Large intestine (tissue), 3 donors: ENCODE results near the gene NDUFS7. TPM values are rescaled to one million over a fixed set of nuclear protein-coding genes. Genes with fewer than 3 reads are reported as not detected.
A peak's percentile ranks its signal among the peaks of the same experiment; 100 is the strongest.

Source experiments
- DNase-seq, 2 donors: peaks; one replicate each; pipeline versions ENCODE4 v3.0.0 to v3.0.0-alpha.2; 2013
- H3K27ac ChIP-seq: one replicate; pipeline ENCODE4 v1.5.1; 2013; ENCODE audit warnings: low read length
- H3K27me3 ChIP-seq: 2 replicates; pipeline ENCODE4 v1.6.1; 2013; ENCODE audit warnings: low read length; ENCODE audit not compliant: control insufficient read depth, insufficient read depth
- H3K36me3 ChIP-seq: 2 replicates; pipeline ENCODE4 v1.6.1; 2013; ENCODE audit warnings: low read length; ENCODE audit not compliant: control insufficient read depth, insufficient read depth
- H3K4me1 ChIP-seq: one replicate; pipeline ENCODE4 v1.6.1; 2013; ENCODE audit warnings: low read length; ENCODE audit not compliant: control insufficient read depth, insufficient read depth
- H3K4me3 ChIP-seq: one replicate; pipeline ENCODE4 v1.5.1; 2013; ENCODE audit warnings: low read length
- H3K9me3 ChIP-seq: one replicate; pipeline ENCODE4 v1.6.1; 2013; ENCODE audit warnings: mild to moderate bottlenecking, low read depth, low read length, moderate library complexity; ENCODE audit not compliant: control insufficient read depth
- WGBS: methylation state at CpG from one replicate; pipeline ENCODE4 v1.1.5; 2013; ENCODE audit warnings: low lambda C conversion rate; ENCODE audit not compliant: insufficient coverage; 5-methylcytosine and 5-hydroxymethylcytosine counted together
- polyA plus RNA-seq: library from polyadenylated mRNA; unstranded; fragments of 120-200 nt; gene quantifications from one replicate; pipeline ENCODE4 v1.2.1, GENCODE V29; 2013

The NDUFS7 gene
- polyA plus RNA-seq, 1 donor, result 91.9 TPM

GRCh38 chr19:1354970-1355567 is 28.6 kb upstream of the NDUFS7 start:
- Histone ChIP-seq H3K27ac (peak overlapping the region; percentile 50), H3K4me3 (peak overlapping the region; percentile 86), H3K27me3 (no peaks in the 10 kb centered on the region), H3K4me1 (peaks cover 16% of the 10 kb centered on the region), H3K9me3 (peaks cover 3% of the 10 kb centered on the region), H3K36me3 (peaks cover 26% of the 10 kb centered on the region)
- no CpG with 5 or more reads among the region's 61 CpGs for WGBS
- DNase-seq, result no peak

GRCh38 chr19:1355568-1356507 is 27.9 kb upstream of the NDUFS7 start:
- H3K4me1 ChIP-seq, result peaks cover 17% of the 10 kb centered on the region
- H3K9me3 ChIP-seq, result peaks cover 3% of the 10 kb centered on the region
- H3K27ac ChIP-seq, result peak overlapping the region; percentile 50
- DNase-seq, result peak in 1 of 2 donors; percentile 54
- H3K36me3 ChIP-seq, result peaks cover 33% of the 10 kb centered on the region
- H3K27me3 ChIP-seq, result no peaks in the 10 kb centered on the region
- WGBS, result no CpG with 5 or more reads among the region's 32 CpGs
- peak overlapping the region; percentile 86 for H3K4me3 ChIP-seq

GRCh38 chr19:1356508-1356865 is 27.2 kb upstream of the NDUFS7 start:
- Histone ChIP-seq H3K36me3 (peaks cover 39% of the 10 kb centered on the region), H3K4me1 (peaks cover 19% of the 10 kb centered on the region), H3K27me3 (no peaks in the 10 kb centered on the region), H3K9me3 (peaks cover 3% of the 10 kb centered on the region), H3K4me3 (no peak overlapping the region), H3K27ac (peak overlapping the region; percentile 50)
- no peak for DNase-seq
- WGBS, result no CpG with 5 or more reads among the region's 3 CpGs

- peaks cover 3% of the 10 kb centered on the region for H3K9me3 ChIP-seq
- peaks cover 19% of the 10 kb centered on the region for H3K4me1 ChIP-seq
- WGBS, result 74% methylated on average over 6 of the region's 24 CpGs
- no peak for DNase-seq
- H3K27ac ChIP-seq, result no peak overlapping the region
- peaks cover 50% of the 10 kb centered on the region for H3K36me3 ChIP-seq
- H3K4me3 ChIP-seq, result no peak overlapping the region
- H3K27me3 ChIP-seq, result no peaks in the 10 kb centered on the region
Measured at GRCh38 chr19:1357531-1358109, 26.1 kb upstream of the NDUFS7 start.

- WGBS, result no CpG with 5 or more reads among the region's 30 CpGs
- Histone ChIP-seq H3K4me1 (peaks cover 13% of the 10 kb centered on the region), H3K9me3 (no peaks in the 10 kb centered on the region), H3K36me3 (peaks cover 68% of the 10 kb centered on the region), H3K4me3 (no peak overlapping the region), H3K27ac (peak overlapping the region; percentile 34), H3K27me3 (no peaks in the 10 kb centered on the region)
- no peak for DNase-seq
Measured at GRCh38 chr19:1360126-1360817, 23.4 kb upstream of the NDUFS7 start.

- no peak overlapping the region for H3K4me3 ChIP-seq
Measured at GRCh38 chr19:1360818-1361461, 22.8 kb upstream of the NDUFS7 start.

GRCh38 chr19:1361601-1362386 is 21.9 kb upstream of the NDUFS7 start:
- Histone ChIP-seq H3K4me1 (peaks cover 2% of the 10 kb centered on the region), H3K4me3 (no peak overlapping the region), H3K27me3 (no peaks in the 10 kb centered on the region), H3K9me3 (no peaks in the 10 kb centered on the region), H3K27ac (no peak overlapping the region), H3K36me3 (peaks cover 83% of the 10 kb centered on the region)
- no peak for DNase-seq
- WGBS, result 60% methylated on average over 1 of the region's 30 CpGs

More at GRCh38 chr19:1360818-1361461, 22.8 kb upstream of the NDUFS7 start:
- Histone ChIP-seq H3K4me1 (peaks cover 10% of the 10 kb centered on the region), H3K27ac (peak overlapping the region; percentile 34), H3K9me3 (no peaks in the 10 kb centered on the region), H3K27me3 (no peaks in the 10 kb centered on the region), H3K36me3 (peaks cover 75% of the 10 kb centered on the region)
- DNase-seq, result peak in 1 of 2 donors; percentile 37
- WGBS, result no CpG with 5 or more reads among the region's 31 CpGs

GRCh38 chr19:1362387-1363257 is 21.1 kb upstream of the NDUFS7 start:
- H3K27ac ChIP-seq, result no peak overlapping the region
- no peaks in the 10 kb centered on the region for H3K27me3 ChIP-seq

GRCh38 chr19:1363599-1363998 is 20.1 kb upstream of the NDUFS7 start:
- no peak for DNase-seq
- H3K27ac ChIP-seq, result no peak overlapping the region
- WGBS, result 80% methylated on average over 1 of the region's 10 CpGs
- H3K4me3 ChIP-seq, result no peak overlapping the region
- peaks cover 2% of the 10 kb centered on the region for H3K4me1 ChIP-seq
- no peaks in the 10 kb centered on the region for H3K9me3 ChIP-seq
- H3K27me3 ChIP-seq, result no peaks in the 10 kb centered on the region
- H3K36me3 ChIP-seq, result peaks cover 83% of the 10 kb centered on the region

More at GRCh38 chr19:1362387-1363257, 21.1 kb upstream of the NDUFS7 start:
- Histone ChIP-seq H3K9me3 (no peaks in the 10 kb centered on the region), H3K4me1 (peaks cover 2% of the 10 kb centered on the region), H3K36me3 (peaks cover 87% of the 10 kb centered on the region), H3K4me3 (no peak overlapping the region)
- DNase-seq, result no peak
- 100% methylated on average over 3 of the region's 42 CpGs for WGBS
